Measurements from ENCODE around the gene STIMATE.

DNA sequence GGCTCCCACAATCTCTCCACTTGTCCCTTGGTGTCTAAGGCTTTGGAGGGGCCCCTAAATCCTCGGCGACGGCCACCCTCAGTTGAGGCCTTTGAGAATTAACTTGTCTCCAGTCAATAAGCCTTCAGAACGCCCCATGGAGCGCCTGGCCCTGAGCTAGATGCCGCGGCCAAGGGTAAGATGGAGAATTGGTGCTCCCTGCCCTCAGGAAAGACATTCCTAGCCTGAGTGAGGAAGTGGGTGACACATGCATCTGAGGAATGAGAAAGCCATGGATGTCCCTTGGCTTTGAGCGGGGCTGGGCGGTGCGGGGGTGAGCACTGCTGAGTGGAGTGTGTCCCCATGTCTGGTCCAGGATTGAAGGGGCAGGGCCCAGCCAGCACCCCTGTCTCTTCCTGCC lies 80.1 kb downstream of the STIMATE start:
- TF ChIP-seq, protein P1, sequence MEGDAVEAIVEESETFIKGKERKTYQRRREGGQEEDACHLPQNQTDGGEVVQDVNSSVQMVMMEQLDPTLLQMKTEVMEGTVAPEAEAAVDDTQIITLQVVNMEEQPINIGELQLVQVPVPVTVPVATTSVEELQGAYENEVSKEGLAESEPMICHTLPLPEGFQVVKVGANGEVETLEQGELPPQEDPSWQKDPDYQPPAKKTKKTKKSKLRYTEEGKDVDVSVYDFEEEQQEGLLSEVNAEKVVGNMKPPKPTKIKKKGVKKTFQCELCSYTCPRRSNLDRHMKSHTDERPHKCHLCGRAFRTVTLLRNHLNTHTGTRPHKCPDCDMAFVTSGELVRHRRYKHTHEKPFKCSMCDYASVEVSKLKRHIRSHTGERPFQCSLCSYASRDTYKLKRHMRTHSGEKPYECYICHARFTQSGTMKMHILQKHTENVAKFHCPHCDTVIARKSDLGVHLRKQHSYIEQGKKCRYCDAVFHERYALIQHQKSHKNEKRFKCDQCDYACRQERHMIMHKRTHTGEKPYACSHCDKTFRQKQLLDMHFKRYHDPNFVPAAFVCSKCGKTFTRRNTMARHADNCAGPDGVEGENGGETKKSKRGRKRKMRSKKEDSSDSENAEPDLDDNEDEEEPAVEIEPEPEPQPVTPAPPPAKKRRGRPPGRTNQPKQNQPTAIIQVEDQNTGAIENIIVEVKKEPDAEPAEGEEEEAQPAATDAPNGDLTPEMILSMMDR (IDR thresholded peaks at IDR 0.05; ENCODE audit: low read length): no peak
- no peak for TF ChIP-seq EZH2 (IDR thresholded peaks at IDR 0.05; ENCODE audit: borderline replicate concordance, low read length)
